Body of pancreas (tissue), 4 donors: Measurements from ENCODE around the gene ARPC1A. TPM values are rescaled to one million over a fixed set of nuclear protein-coding genes. Genes with fewer than 3 reads are reported as not detected.
A peak's percentile ranks its signal among the peaks of the same experiment; 100 is the strongest.

Experiments used
- ATAC-seq: fragments of 150-250 bp; one replicate; pipeline ENCODE4 v1.9.1; 2016
- DNase-seq, 4 donors: peaks; one replicate each; pipeline ENCODE4 v3.0.0-alpha.2; 2019
- H3K27ac ChIP-seq, 4 donors: fragments of 200-600 bp; sonication (generic); 1 replicate in 3 of 4; 2 replicates in 1 of 4; pipeline versions ENCODE4 v1.5.1 to v1.6.1; 2016 to 2019; ENCODE audit warnings: mild to moderate bottlenecking in 1 of 4, mixed read lengths in 1 of 4, moderate library complexity in 1 of 4
- H3K27me3 ChIP-seq, 2 donors: fragments of 200-600 bp; sonication (generic); one replicate each; pipeline ENCODE4 v1.6.0; 2016; ENCODE audit warnings: mild to moderate bottlenecking in 1 of 2
- H3K36me3 ChIP-seq, 2 donors: fragments of 200-600 bp; sonication (generic); replicated peaks in 1 of 2; 2 replicates each; pipeline ENCODE4 v1.5.1; 2016; ENCODE audit warnings: low read depth in 2 of 2; ENCODE audit not compliant: insufficient read depth in 1 of 2
- H3K4me1 ChIP-seq: fragments of 200-600 bp; sonication (generic); one replicate; pipeline ENCODE4 v1.6.0; 2016
- H3K4me3 ChIP-seq, 2 donors: fragments of 200-600 bp; sonication (generic); 1 replicate in 1 of 2; 2 replicates in 1 of 2; pipeline ENCODE4 v1.5.1; 2016 to 2019
- H3K9me3 ChIP-seq, 3 donors: fragments of 200-600 bp; sonication (generic); 1 replicate in 2 of 3; 2 replicates in 1 of 3; pipeline ENCODE4 v1.5.1; 2016
- CTCF ChIP-seq, 7 experiments: fragments of 450-650 bp in 4 of 7; fragments of 200-600 bp in 3 of 7; sonication (generic) in 3 of 7; IDR thresholded peaks; one replicate each; pipeline ENCODE4 v1.5.1; 2016 to 2019; ENCODE audit warnings: antibody characterized with exemption in 7 of 7
- POLR2A ChIP-seq, 3 donors: fragments of 450-650 bp; IDR thresholded peaks; one replicate each; pipeline ENCODE4 v1.6.1; 2016; ENCODE audit warnings: antibody characterized with exemption in 3 of 3, mild to moderate bottlenecking in 2 of 3
- WGBS, 2 donors: methylation state at CpG; one replicate each; pipeline ENCODE4 v1.1.5; 2017; 5-methylcytosine and 5-hydroxymethylcytosine counted together
- intact Hi-C: fragments of 100-400 bp; cut with DNase I; formaldehyde crosslinking; loops from one replicate; pipeline ENCODE4 v1.15.1; 2023
- total RNA-seq, 2 donors: library from RNA; depleted of rRNA; stranded (reverse); fragments of >200 nt; gene quantifications; one replicate each; pipeline ENCODE4 v1.1.0, GENCODE V29; 2016

ARPC1A gene
- total RNA-seq, 2 donors from 2014 or later: 63.0 to 106 TPM

GRCh38 chr7:99403764-99404163, 78.1 kb downstream of the ARPC1A start:
- Histone ChIP-seq H3K27me3 (no peaks in the 10 kb centered on the region), H3K36me3 (peaks cover 0 to 18% of the 10 kb centered on the region in 2 donors), H3K4me1 (peaks cover 33% of the 10 kb centered on the region), H3K27ac (no peak overlapping the region), H3K9me3 (no peaks in the 10 kb centered on the region), H3K4me3 (no peak overlapping the region)
- ATAC-seq: no peak
- 45 to 69% methylated on average over 5 of the region's 5 CpGs for WGBS, 2 donors
- intact Hi-C loops: no loop called here
- no peak for DNase-seq
- TF ChIP-seq POLR2A (IDR thresholded peaks at IDR 0.05) (no peak), CTCF (IDR thresholded peaks at IDR 0.05) (no peak)

GRCh38 chr7:99404235-99404976, 78.7 kb downstream of the ARPC1A start:
- H3K36me3 ChIP-seq: peaks cover 0 to 18% of the 10 kb centered on the region in 2 donors

GRCh38 chr7:99404977-99405320, 79.3 kb downstream of the ARPC1A start:
- H3K27me3 ChIP-seq: no peaks in the 10 kb centered on the region
- intact Hi-C loops: no loop called here
- H3K27ac ChIP-seq: no peak overlapping the region
- DNase-seq: no peak
- 88 to 91% methylated on average over 6 to 10 of the region's 10 CpGs for WGBS, 2 donors
- no peak for ATAC-seq
- no peaks in the 10 kb centered on the region for H3K9me3 ChIP-seq
- H3K4me1 ChIP-seq: peaks cover 36% of the 10 kb centered on the region
- no peak overlapping the region for H3K4me3 ChIP-seq
- H3K36me3 ChIP-seq: peaks cover 0 to 13% of the 10 kb centered on the region in 2 donors
- TF ChIP-seq CTCF (IDR thresholded peaks at IDR 0.05) (no peak), POLR2A (IDR thresholded peaks at IDR 0.05) (no peak)

More at GRCh38 chr7:99404235-99404976, 78.7 kb downstream of the ARPC1A start:
- H3K9me3 ChIP-seq: no peaks in the 10 kb centered on the region
- H3K4me1 ChIP-seq: peaks cover 33% of the 10 kb centered on the region
- 73 to 83% methylated on average over 13 to 18 of the region's 18 CpGs for WGBS, 2 donors
- intact Hi-C loops: no loop called here
- no peak overlapping the region for H3K27ac ChIP-seq
- no peak overlapping the region for H3K4me3 ChIP-seq
- no peak for TF ChIP-seq POLR2A (IDR thresholded peaks at IDR 0.05)
- no peak for TF ChIP-seq CTCF (IDR thresholded peaks at IDR 0.05)
- DNase-seq (peak in 1 of 4 donors; percentile 34), ATAC-seq (no peak)
- H3K27me3 ChIP-seq: no peaks in the 10 kb centered on the region

GRCh38 chr7:99406557-99406956, 80.9 kb downstream of the ARPC1A start:
- Histone ChIP-seq H3K4me3 (no peak overlapping the region), H3K9me3 (no peaks in the 10 kb centered on the region), H3K4me1 (peaks cover 45% of the 10 kb centered on the region), H3K27ac (no peak overlapping the region), H3K27me3 (no peaks in the 10 kb centered on the region), H3K36me3 (peaks cover 0 to 13% of the 10 kb centered on the region in 2 donors)
- ATAC-seq (no peak), DNase-seq (no peak)
- intact Hi-C loops: no loop called here
- TF ChIP-seq CTCF (IDR thresholded peaks at IDR 0.05): no peak
- TF ChIP-seq POLR2A (IDR thresholded peaks at IDR 0.05): no peak
- WGBS, 2 donors: 57 to 64% methylated on average over 1 of the region's 1 CpG
